GM21786 (cell line): ENCODE results near the gene COL15A1.

Source experiments
- ATAC-seq: cut with Tn5 transposase; IDR thresholded peaks from one replicate; pipeline ENCODE4 v1.9.1; 2021; ENCODE audit not compliant: unreplicated experiment

Gene COL15A1

DNA sequence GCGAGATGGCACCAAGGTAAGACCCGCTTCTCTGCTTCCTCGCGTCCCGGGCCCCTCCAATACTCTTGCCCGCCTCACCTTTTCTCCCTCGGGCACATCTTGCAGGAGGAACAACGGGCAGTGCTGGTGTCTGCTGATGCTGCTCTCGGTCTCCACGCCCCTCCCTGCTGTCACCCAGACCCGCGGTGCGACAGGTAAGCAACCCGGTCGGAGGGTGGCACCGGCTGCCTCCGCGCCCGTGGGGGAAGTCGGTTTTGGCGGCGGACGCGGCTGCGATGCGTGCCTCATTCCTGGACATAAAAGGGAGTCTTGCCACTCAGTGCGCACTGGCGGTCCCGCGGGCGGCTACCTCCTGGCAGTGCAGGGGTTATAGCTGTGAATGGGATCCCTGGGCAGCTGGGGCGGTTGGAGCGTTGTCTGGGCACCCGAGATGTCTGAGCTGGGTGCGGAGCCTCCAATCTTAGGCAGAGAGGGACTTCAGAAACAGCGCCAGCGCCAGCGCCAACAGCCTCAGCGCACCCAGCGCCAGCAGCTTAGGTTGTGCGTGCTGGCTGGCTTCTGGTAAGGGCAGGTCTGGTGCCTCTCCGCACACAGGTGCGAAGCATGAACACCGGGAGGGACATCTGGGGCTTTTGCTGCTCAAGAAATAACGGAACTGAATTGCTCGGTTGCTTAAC is 488 bp downstream of the COL15A1 start:
- ATAC-seq, result no peak

DNA sequence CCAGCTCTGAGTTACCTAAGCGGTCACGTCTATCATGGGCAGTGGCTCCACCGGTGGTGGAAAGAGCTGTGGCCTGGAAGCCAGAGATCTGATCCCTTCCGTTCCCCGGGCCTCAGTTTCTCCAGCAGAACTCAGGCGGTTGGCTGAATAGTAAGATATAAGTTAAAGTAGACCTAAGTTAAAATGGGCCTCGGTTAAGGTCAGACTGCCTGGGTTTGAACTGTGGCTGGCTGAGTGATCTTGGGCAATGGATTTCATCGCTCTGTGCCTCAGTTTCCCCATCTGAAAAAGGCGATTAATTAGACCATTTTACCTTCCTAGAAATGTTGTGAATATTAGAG is 997 bp downstream of the COL15A1 start:
- ATAC-seq, result no peak

DNA sequence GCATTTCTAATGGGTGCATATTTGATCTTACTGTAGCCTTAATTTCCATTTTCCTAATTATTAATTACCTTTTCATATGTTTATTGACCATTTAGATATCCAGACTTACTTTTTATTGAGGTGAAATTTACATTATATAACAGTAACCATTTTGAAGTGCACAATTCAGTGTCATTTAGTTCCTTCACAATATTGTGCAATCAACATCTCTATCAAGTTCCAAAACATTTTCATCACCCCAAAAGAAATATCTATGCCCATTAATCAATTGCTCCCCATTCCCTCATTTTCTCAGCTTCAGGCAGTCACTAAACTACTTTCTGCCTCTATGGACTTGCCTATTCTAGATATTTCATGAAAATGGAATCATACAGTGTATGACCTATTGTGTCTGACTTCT is 5.9 kb downstream of the COL15A1 start:
- ATAC-seq, result no peak

DNA sequence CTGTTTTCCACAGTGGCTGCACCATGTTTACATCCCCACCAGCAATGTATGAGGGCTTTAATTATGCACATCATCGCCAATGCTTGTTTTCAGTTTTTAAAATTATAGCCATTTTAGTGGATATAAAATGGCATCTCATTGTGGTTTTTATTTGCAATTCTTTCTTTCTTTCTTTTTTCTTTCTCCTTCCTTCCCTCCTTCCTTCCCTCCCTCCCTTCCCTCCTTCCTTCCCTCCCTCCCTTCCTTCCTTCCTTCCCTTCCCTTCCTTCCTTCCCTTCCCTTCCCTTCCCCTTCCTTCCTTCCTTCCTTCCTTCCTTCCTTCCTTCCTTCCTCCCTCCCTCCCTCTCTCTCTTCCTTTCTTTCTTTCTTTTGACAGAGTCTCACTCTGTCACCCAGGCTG is 6.6 kb downstream of the COL15A1 start:
- no peak for ATAC-seq

DNA sequence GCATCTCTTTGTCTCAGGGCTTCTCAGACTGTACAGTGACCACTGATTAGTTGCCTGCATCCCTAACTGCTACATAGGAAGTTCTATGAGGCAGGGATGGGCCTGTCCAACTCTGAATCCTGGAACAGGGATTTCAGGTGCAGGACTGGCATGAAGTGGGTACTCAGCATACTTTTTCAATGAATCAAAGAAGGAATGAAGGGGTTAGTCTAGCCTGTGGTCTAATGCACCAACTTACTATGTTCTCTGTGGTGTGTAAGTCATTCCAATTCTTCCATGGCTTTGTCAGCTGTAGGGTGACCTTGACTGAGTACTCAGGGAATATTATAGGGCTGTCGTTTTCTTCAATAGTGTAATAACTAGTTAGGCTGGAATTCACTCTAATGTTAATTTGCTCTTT is 8.3 kb downstream of the COL15A1 start:
- no peak for ATAC-seq

DNA sequence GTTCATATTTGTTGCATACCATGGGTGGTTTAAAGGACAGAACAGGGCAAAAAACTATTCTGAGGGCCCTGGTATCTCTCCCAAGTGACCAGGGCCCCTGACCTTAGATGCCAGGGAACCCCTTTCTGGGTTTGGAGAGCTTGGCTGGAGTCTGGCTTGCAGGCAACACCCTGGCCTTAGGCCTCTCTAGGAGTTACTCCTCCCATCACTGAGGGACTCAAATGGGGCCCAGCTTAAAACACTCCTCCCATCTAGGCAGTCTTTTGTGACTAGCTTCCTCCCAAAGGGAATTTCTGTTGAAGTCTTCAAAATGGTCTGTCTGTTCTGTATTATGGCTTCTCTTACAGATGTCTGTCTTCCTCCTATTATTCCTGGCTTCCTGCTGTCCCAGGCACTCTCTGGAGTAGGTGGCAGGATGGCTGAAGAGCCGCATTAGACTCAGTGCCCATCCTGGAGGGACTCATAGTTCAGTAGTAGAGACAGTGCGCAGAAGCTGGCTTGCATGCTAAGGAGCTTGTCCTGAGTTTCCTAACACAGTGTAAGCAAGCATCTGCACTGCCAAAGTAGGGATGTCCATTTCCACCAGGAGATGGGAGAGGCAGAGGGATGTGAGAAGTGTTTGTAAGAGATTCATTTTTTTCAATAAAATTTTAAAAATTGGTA is 10.0 kb downstream of the COL15A1 start:
- no peak for ATAC-seq

DNA sequence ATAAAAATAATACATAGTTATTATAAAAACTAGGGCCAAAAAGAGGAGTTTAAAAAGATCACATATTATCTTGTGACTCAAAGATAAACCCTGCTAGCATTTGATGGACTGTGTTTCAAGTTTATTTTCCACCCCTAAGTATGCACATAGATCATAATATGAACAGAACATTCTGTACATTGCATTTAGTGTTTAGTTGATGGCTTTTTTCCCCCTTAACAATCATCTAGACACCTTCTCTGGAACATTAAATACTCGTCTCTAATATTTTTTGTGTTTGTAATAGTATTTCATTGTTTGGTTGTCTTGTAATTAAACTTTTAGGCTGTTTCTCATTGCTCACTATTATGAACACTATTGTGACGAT is 10.5 kb downstream of the COL15A1 start:
- no peak for ATAC-seq

DNA sequence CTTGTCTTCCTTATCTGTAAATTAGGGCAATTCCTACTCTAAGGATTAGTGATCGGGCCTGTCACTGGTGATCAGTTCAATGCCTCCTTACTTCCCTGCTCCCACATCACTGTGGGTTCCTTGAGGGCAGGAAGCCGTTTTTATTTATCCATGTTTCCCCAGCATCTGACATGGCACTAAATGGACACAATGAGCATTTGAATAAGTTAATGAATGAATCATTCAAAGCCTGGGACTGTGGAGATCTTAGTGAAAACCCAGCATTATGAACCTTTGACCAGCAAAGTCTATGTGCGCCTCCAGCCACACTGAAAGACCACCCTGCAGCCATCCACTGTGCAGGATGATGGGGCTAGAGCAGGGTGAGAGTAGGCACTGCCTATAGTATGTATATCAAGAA is 11.6 kb downstream of the COL15A1 start:
- no peak for ATAC-seq

DNA sequence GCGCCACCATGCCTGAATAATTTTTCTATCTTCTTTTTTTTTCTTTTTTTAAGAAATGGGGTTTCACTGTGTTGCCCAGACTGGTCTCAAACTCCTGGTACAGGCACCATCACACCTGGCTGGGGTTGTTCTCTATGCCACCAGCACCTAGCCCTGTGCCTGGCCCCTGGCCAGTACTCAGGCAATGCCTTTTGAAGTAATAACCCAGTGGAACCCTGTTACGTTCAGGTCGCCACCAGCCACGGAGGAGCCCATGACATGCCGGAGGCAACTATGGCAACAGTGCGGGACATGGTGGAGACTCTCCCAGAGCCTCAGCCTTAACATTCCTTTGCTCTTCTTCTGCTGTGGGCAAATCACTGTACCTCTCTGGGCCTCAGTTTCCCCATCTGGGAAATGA is 14.1 kb downstream of the COL15A1 start:
- no peak for ATAC-seq

DNA sequence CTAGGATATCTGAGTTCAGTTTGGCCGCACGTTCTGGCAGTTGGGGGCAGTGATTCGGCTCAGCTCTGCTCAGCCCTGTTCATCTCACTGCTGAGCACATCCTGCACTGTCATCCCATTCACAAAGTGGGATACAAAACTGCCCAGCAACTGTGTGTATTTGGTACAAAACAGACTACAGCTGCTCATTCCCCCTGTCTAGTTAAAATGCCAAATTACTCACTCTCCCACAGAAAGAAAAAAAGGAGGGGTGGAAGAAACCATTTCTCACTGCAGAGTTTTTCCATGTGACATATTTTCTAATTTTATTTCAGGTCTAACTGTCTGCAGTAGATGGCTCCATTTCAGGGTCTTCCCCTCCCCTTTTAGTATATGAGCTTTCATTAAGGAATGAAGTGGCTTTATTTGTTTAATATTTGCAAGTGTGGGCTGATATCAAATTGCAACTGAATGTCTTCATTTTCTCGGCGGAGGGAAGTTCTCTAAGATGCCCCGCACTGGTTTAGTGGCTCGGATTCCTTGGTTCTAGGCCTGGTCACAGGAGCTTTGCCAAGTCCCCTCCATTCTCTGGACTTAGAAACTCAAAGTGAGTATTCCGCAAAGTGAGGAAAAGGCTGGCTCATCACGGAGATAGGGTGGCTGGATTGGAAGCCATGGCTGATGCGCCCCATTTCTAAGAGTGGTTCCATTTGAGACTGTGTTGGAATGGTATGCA is 14.7 kb downstream of the COL15A1 start:
- ATAC-seq, result no peak

DNA sequence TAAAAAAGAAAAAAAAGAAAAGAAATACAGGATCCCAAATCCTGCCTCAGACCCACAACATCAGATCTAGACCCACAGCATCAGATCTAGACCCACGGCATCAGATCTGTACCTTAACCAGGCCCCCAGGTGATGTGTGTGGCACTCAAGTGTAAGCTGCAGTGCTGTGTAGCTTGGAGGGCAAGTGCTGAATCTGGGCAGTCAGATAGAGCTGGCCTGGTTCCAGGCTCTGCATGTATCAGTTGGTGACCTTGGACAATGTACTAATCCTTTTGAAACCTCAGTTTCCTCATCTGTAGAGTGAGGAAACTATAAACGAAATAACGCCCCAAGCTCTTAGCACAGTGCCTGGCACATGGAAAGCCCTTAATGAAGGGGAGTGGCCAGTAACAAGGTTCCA is 16.7 kb downstream of the COL15A1 start:
- no peak for ATAC-seq

DNA sequence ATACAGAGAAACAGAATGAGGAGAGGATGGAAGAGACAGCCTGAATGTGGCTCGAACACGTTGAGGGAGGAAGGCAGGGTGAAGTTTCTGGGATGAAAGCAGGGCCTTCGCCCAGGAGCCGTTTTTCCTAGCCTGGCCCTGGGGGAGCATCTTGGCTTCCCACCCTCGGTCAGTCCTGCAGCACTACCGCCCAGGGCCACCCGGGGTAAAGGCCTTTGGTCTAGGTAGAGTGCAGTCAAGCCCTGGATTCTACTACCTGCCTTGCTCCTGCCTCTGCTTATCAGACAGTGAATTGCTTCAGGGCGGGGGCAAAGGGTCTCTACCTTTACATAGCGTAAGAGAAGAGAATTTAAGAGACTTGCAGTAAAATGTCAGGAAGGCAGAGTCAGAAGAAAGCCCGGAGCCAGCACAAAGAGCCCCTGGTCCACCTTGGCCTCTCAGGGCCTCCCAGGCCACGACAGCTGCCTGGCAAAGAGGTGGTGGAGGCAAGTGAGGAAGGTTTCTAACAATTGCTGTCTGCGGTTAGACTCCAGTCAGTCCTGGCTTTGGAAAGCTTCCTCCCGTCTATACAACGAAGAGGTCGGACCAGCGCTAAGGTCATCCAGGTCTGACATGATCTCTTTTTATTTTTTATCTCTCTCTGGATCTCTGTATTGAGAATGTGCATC is 17.9 kb downstream of the COL15A1 start:
- ATAC-seq, result no peak

DNA sequence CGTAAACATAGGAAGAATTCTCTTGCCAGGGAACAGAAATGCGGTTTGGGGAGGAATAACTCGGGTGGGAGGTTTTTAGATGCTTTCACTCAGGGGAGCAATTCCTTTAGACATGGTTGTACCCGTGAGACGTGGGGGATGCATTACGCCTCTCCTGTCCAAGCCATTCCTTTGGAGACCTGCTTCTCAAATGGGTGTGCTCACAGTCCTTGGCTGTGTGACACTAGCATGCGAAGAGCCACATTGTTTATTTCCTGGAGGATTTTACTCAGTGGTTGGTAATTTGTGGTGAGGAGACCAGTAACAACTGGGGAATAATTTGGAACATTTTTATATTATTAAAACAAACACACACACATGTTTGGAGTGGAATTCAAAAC is 18.5 kb downstream of the COL15A1 start:
- no peak for ATAC-seq

DNA sequence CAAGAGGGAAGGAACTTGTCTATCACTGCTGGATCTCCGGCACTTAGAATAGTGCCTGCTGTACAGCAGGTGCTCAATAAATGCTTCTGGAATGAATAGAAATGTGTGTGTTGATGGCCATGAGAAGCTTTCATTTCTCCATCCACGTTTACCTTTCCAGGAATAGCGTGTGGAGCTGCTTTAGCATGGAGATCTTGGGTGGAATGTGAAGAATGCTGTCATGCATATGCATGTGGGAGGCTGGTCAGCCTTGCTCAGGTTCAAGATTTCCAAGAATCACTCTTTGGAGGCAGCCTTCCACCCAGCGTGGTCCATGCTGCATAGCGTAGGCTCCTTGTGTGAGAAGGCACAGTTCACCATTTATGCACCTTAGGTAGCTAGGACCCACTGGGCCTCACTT is 19.2 kb downstream of the COL15A1 start:
- ATAC-seq, result no peak

DNA sequence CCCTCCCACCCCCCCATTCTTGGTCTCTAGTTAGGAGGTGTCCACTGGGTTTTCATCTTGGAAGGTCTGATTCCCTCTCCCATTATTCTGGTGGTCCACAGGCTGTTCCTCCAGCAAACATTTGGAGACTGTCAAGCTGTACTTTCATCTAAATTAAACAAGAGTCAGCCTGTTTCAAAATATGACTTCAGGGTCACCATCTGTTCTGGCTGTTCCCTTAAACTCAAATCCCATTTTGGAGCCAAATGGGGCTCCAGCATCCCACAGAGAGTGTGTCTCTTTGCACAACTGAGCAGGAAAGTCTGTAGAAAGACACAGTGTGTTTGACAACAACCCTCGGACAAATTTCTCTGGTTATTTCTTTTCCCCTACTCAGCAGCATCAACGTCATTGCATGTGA is 20.5 kb downstream of the COL15A1 start:
- ATAC-seq, result no peak

DNA sequence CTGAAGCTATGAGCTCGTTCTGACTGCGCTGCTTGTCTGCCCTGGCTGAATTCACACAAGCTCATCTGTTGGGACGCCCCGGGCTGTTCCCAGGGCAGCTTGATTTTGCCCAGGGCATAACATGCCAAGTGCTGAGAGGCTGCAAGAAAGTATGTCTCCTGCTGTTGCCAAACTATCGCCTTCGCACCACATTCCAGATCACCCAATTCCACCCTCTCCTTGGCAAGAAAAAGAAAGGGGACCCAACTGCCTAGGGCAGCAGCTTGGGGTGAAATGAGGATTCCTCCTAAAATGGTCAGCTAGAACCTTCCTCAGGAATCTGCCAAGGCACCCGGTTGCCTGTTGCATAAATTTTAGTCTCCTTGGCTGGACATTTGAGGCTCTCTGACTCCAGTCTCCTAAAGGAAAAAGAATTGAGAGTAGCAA is 21.2 kb downstream of the COL15A1 start:
- ATAC-seq, result no peak

DNA sequence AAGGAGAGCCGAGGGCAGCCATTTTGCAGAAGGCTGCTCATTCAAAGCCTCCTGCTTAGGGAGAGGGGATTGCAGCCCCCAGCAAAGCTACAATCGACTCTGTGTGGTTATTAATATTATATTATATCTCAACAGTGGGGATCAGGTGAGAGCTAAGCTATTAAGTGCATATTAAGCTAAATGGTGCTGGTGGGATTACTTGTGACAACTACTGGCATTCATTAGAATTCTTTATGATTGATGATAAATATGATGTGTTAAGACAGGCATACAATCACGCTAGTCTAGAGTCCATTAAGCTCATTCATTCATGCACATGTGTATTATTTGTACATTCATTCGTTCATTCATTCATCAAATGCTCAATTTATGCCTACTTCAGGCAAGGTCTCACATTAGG is 23.0 kb downstream of the COL15A1 start:
- ATAC-seq, result no peak

DNA sequence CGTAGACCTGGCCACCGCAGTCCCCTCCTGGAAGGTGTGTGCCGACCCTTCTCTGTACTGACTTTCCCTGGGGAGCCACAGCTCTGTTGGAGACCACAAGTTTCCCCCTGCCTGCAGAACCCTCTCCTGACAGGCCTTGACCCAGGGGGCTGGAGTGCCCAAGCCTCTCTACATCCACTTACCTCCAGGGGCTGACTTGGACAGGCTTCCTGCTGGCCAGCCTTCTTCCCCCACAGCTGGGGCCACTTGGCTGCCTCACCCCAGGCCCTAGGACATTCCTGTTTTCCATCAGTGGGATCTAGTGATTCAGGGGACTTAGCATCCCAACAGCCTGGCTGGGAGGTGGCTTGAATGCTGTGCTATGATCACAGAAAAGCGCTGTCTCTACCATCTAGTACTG is 23.6 kb downstream of the COL15A1 start:
- no peak for ATAC-seq

DNA sequence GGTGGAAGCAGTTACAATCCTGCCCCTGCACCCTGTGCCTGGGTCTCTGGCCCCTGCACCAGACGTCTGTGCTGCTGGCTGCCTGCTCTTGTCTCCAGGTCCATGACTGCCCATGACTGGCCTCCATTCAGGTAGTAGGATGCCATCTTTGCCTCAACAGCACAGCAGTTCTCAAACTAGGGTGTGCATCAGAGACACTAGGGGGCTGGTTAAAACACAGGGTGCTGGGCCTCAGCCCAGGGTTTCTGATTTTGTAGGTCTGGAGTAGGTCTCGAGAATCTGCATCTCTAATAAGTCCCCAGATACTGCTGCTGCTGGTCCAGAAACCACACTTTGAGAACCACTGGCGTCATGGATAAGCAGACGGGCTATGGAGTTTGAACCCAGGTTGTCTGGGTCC is 24.0 kb downstream of the COL15A1 start:
- ATAC-seq, result no peak

DNA sequence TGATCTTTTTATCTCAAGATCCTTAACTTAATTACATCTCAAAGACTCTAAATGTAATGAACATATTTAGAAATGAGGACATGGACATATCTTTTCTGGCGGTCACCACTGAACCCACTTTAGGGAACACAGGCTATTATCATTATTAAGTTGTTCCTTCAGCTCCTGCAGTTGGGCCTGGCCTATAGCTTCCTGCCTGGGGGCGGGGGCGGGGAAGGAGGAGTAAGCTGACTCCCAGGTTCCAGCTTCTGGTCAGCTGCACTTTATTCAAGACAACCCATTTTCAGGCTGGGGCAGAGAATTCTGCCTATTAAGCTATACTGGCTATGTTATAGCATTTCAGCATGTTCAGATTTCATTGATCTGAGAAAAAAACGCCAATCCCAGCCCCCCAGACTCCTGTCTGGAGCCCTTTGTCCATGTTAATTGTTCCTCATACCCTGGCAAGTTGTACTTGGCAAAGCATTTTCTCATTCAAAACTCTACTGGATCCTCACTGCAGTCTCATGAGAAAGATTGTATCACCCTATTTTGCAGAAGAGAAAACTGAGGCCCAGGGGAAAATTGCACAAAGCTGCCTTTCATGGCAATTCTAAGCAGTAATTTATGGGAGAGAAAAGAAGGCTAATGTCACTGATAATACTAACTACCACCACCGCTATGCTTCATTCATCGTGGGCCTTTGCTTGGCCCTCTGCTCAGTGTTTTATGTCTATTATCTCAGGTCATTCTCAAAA is 25.1 kb downstream of the COL15A1 start:
- ATAC-seq, result no peak

DNA sequence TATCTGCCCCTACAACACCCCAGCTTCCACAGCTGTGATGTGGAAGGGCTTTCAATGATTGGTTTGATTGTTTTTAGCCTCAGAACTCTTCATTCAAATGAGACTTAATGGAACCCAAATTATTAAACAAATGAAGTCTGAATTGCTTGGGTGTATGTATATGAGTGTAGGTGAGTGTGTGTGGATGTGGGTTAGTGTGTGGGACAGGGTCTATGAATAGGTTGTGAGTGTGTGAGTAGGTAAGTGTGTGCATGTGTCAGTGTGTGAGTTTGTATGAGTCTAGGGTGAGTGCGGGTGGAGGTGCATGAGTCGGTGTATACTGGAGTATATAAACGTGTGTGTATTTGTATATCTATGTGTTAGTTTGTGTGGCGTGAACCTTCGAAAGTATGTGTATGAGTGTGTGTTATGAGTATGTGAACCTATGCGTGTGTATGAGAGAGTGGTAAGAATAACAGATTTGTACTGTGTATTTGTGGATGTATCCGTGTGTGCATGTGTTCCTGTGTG is 26.9 kb downstream of the COL15A1 start:
- no peak for ATAC-seq
